Amygdala (tissue), 56 donors: Measurements from ENCODE around the gene CBL.

Experiments used
- DNase-seq, 56 donors: peaks; one replicate each; lab custom pipeline; 2025; lab: John Stamatoyannopoulos, UW

CBL gene

GRCh38 chr11:119320776-119321524 lies 114.8 kb downstream of the CBL start:
- DNase-seq = peak in 17 of 56 donors; percentile 24 to 73 (median 58)

- no peak for DNase-seq
Observed at GRCh38 chr11:119322360-119322739, 116.2 kb downstream of the CBL start.

GRCh38 chr11:119322921-119323531 lies 116.9 kb downstream of the CBL start:
- no peak for DNase-seq

- peak in 41 of 56 donors; percentile 31 to 88 (median 56) for DNase-seq
Observed at GRCh38 chr11:119323532-119324033, 117.4 kb downstream of the CBL start.

- no peak for DNase-seq
Observed at GRCh38 chr11:119324189-119324588, 118.0 kb downstream of the CBL start.

- no peak for DNase-seq
Observed at GRCh38 chr11:119329320-119329719, 123.2 kb downstream of the CBL start.

GRCh38 chr11:119330237-119330636 lies 124.1 kb downstream of the CBL start:
- no peak for DNase-seq

GRCh38 chr11:119332111-119332765 lies 126.1 kb downstream of the CBL start:
- DNase-seq = no peak

- DNase-seq = peak in 55 of 56 donors; percentile 62 to 99 (median 93)
Observed at GRCh38 chr11:119334174-119334930, 128.2 kb downstream of the CBL start, which contains the start of gene RNF26. Gene RNF26, plus strand, starts transcription at chr11:119334527. Its CDS starts 596 bp downstream, at chr11:119335123.

- no peak for DNase-seq
Observed at GRCh38 chr11:119335091-119335654, 129.0 kb downstream of the CBL start.

GRCh38 chr11:119335655-119336543 lies 129.8 kb downstream of the CBL start:
- peak in 21 of 56 donors; percentile 21 to 82 (median 36) for DNase-seq

- no peak for DNase-seq
Observed at GRCh38 chr11:119336744-119337469, 130.8 kb downstream of the CBL start.

- DNase-seq = no peak
Observed at GRCh38 chr11:119337581-119338317, 131.6 kb downstream of the CBL start.

- peak in 41 of 56 donors; percentile 32 to 88 (median 62) for DNase-seq
Observed at GRCh38 chr11:119338318-119338890, 132.3 kb downstream of the CBL start.

GRCh38 chr11:119338965-119339588 lies 132.9 kb downstream of the CBL start:
- DNase-seq = peak in 1 of 56 donors; percentile 34

GRCh38 chr11:119339589-119340334 lies 133.6 kb downstream of the CBL start:
- DNase-seq = peak in 33 of 56 donors; percentile 41 to 86 (median 61)
